Sigmoid colon (tissue), 7 donors: ENCODE data around the gene ZBTB45. TPM values are rescaled to one million over a fixed set of nuclear protein-coding genes. Genes with fewer than 3 reads are reported as not detected.
"Not testable (repeated sequence)": the region's sequence is repeated elsewhere in the genome, so short reads cannot be mapped to it uniquely, and the experiment has no call there.

ENCODE experiments used
- DNase-seq: peaks from one replicate; pipeline ENCODE4 v3.0.0-alpha.2; 2019
- H3K27ac ChIP-seq, 4 donors: fragments of 200-600 bp; sonication (generic); one replicate each; pipeline ENCODE4 v1.5.1; 2016 to 2019; ENCODE audit warnings: mild to moderate bottlenecking in 1 of 4
- H3K27me3 ChIP-seq, 3 donors: fragments of 200-600 bp; sonication (generic); one replicate each; pipeline ENCODE4 v1.5.1; 2019; ENCODE audit warnings: mild to moderate bottlenecking in 1 of 3
- H3K36me3 ChIP-seq, 4 donors: fragments of 200-600 bp; sonication (generic); one replicate each; pipeline ENCODE4 v1.5.1; 2016 to 2019
- H3K4me1 ChIP-seq, 4 donors: fragments of 200-600 bp; sonication (generic); one replicate each; pipeline ENCODE4 v1.5.1; 2017 to 2019
- H3K4me3 ChIP-seq, 4 donors: fragments of 200-600 bp; sonication (generic); one replicate each; pipeline ENCODE4 v1.5.1; 2017 to 2019; ENCODE audit warnings: mild to moderate bottlenecking in 2 of 4, moderate library complexity in 1 of 4
- H3K9me3 ChIP-seq, 4 donors: fragments of 200-600 bp in 3 of 4; sonication (generic) in 3 of 4; one replicate each; pipeline versions ENCODE4 v1.5.1 to v1.6.1; 2013 to 2019
- CTCF ChIP-seq, 4 experiments: fragments of 450-650 bp in 3 of 4; fragments of 200-600 bp in 1 of 4; IDR thresholded peaks; one replicate each; pipeline ENCODE4 v1.5.1; 2016 to 2019; ENCODE audit warnings: antibody characterized with exemption in 4 of 4, mild to moderate bottlenecking in 3 of 4, moderate library complexity in 2 of 4
- EP300 ChIP-seq, 4 donors: sonication (generic); formaldehyde crosslinking; IDR thresholded peaks; one replicate each; pipeline ENCODE4 v1.6.1; 2017; ENCODE audit warnings: antibody characterized with exemption in 4 of 4
- POLR2A ChIP-seq, 2 donors: fragments of 450-650 bp; IDR thresholded peaks; one replicate each; pipeline ENCODE4 v1.6.1; 2016; ENCODE audit warnings: antibody characterized with exemption in 2 of 2, mild to moderate bottlenecking in 2 of 2, moderate library complexity in 2 of 2
- POLR2AphosphoS5 ChIP-seq, 4 donors: sonication (generic); formaldehyde crosslinking; IDR thresholded peaks; one replicate each; pipeline ENCODE4 v1.6.1; 2017; ENCODE audit warnings: antibody characterized with exemption in 4 of 4
- WGBS, 2 donors: extraction: QIAGEN DNeasy Blood & Tissue Kit; methylation state at CpG; one replicate each; pipeline ENCODE4 v1.1.7; 2013; 5-methylcytosine and 5-hydroxymethylcytosine counted together
- intact Hi-C: fragments of 100-400 bp; cut with DNase I; formaldehyde crosslinking; loops from one replicate; pipeline ENCODE4 v1.15.1; 2023
- polyA plus RNA-seq, 3 donors: library from polyadenylated mRNA; stranded (reverse); fragments of 200-250 nt; gene quantifications; one replicate each; pipeline ENCODE4 v1.2.3, GENCODE V29; 2013
- total RNA-seq, 4 donors: library from RNA; depleted of rRNA; stranded (reverse); fragments of >200 nt; gene quantifications; one replicate each; pipeline ENCODE4 v1.1.0, GENCODE V29; 2016
- donor health status: healthy with polysubstance abuse.
- donor health status: Bipolar disorder and iron deficiency.
- donor health status: healthy.

The ZBTB45 gene
- total and polyA plus RNA-seq, 7 donors, result 4.9 to 13.8 (median 8.2) TPM

GRCh38 chr19:58474291-58474996, 45.2 kb downstream of the ZBTB45 start:
- no peaks in the 10 kb centered on the region for H3K27me3 ChIP-seq
- peak overlapping the region; percentile 89 to 93 (median 92) for H3K27ac ChIP-seq
- no peak for TF ChIP-seq POLR2AphosphoS5 (IDR thresholded peaks at IDR 0.05)
- no peak for TF ChIP-seq POLR2A (IDR thresholded peaks at IDR 0.05)
- TF ChIP-seq EP300 (IDR thresholded peaks at IDR 0.05), result no peak
- no peak for TF ChIP-seq CTCF (IDR thresholded peaks at IDR 0.05)
- intact Hi-C loops, result no loop called here
- no peak for DNase-seq
- H3K9me3 ChIP-seq, result no peaks in the 10 kb centered on the region
- H3K36me3 ChIP-seq, result peaks cover 17 to 45% (median 20%) of the 10 kb centered on the region in 4 donors
- H3K4me3 ChIP-seq, result peak overlapping the region in 1 of 4 donors; percentile 65
- 87 to 91% methylated on average over 12 of the region's 12 CpGs for WGBS, 2 donors
- H3K4me1 ChIP-seq, result peaks cover 0 to 22% (median 21%) of the 10 kb centered on the region in 4 donors

GRCh38 chr19:58473775-58474174, 45.8 kb downstream of the ZBTB45 start:
- H3K4me3 ChIP-seq, result no peak overlapping the region
- H3K27me3 ChIP-seq, result no peaks in the 10 kb centered on the region
- H3K9me3 ChIP-seq, result no peaks in the 10 kb centered on the region
- TF ChIP-seq POLR2AphosphoS5 (IDR thresholded peaks at IDR 0.05) (no peak), POLR2A (IDR thresholded peaks at IDR 0.05) (no peak), EP300 (IDR thresholded peaks at IDR 0.05) (no peak), CTCF (IDR thresholded peaks at IDR 0.05) (no peak)
- H3K27ac ChIP-seq, result no peak overlapping the region
- H3K36me3 ChIP-seq, result peaks cover 17 to 47% (median 19%) of the 10 kb centered on the region in 4 donors
- peaks cover 0 to 24% (median 22%) of the 10 kb centered on the region in 4 donors for H3K4me1 ChIP-seq
- intact Hi-C loops, result no loop called here
- no peak for DNase-seq

- no peak for TF ChIP-seq POLR2A (IDR thresholded peaks at IDR 0.05)
- no peak for TF ChIP-seq EP300 (IDR thresholded peaks at IDR 0.05)
- TF ChIP-seq CTCF (IDR thresholded peaks at IDR 0.05), result no peak
- TF ChIP-seq POLR2AphosphoS5 (IDR thresholded peaks at IDR 0.05), result no peak
- H3K9me3 ChIP-seq, result no peaks in the 10 kb centered on the region
- peaks cover 17 to 41% (median 19%) of the 10 kb centered on the region in 4 donors for H3K36me3 ChIP-seq
- WGBS, 2 donors, result 95 to 97% methylated on average over 39 of the region's 39 CpGs
- no peaks in the 10 kb centered on the region for H3K27me3 ChIP-seq
- H3K27ac ChIP-seq, result no peak overlapping the region
- peaks cover 0 to 31% (median 21%) of the 10 kb centered on the region in 4 donors for H3K4me1 ChIP-seq
- intact Hi-C loops, result no loop called here
- H3K4me3 ChIP-seq, result no peak overlapping the region
- no peak for DNase-seq
These were observed 47.9 kb downstream of the ZBTB45 start for GRCh38 chr19:58471736-58472135.

GRCh38 chr19:58470837-58471543, 48.6 kb downstream of the ZBTB45 start:
- H3K9me3 ChIP-seq, intact Hi-C loops, DNase-seq, H3K27me3 ChIP-seq, H3K27ac ChIP-seq, H3K4me3 ChIP-seq: not testable (repeated sequence)
- WGBS, 2 donors, result 97% methylated on average over 40 to 43 of the region's 53 CpGs
- peaks cover 17 to 41% (median 19%) of the 10 kb centered on the region in 4 donors for H3K36me3 ChIP-seq
- H3K4me1 ChIP-seq, result peaks cover 0 to 31% (median 22%) of the 10 kb centered on the region in 4 donors

GRCh38 chr19:58469241-58470013, 50.2 kb downstream of the ZBTB45 start:
- H3K4me1 ChIP-seq, result peaks cover 0 to 23% (median 14%) of the 10 kb centered on the region in 4 donors
- WGBS, 2 donors, result 93 to 96% methylated on average over 17 of the region's 17 CpGs
- no peaks in the 10 kb centered on the region for H3K9me3 ChIP-seq
- TF ChIP-seq POLR2AphosphoS5 (IDR thresholded peaks at IDR 0.05) (no peak), EP300 (IDR thresholded peaks at IDR 0.05) (no peak)
- DNase-seq, result no peak
- peaks cover 17 to 41% (median 19%) of the 10 kb centered on the region in 4 donors for H3K36me3 ChIP-seq
- no peak overlapping the region for H3K4me3 ChIP-seq
- intact Hi-C loops, result no loop called here
- H3K27ac ChIP-seq, result no peak overlapping the region
- no peaks in the 10 kb centered on the region for H3K27me3 ChIP-seq
